Activated CD4-positive, alpha-beta memory T cell treated with anti-CD3 and anti-CD28 coated beads, Interleukin-2, amount 10 ng/mL, durations not matched to agents 7 days and 5 days (primary cell): ENCODE results near the gene DMBX1. TPM values are rescaled to one million over a fixed set of nuclear protein-coding genes. Genes with fewer than 3 reads are reported as not detected.

Experiments
- CTCF ChIA-PET: fragments of 350-600 bp; sonication (Branson Sonifier 250); formaldehyde crosslinking; loops from one replicate; lab custom pipeline; 2021; ENCODE audit warnings: antibody characterized with exemption, inconsistent platforms; lab: Charles Lee
- POLR2A ChIA-PET: fragments of 350-600 bp; sonication (Branson Sonifier 250); formaldehyde crosslinking; loops from one replicate; lab custom pipeline; 2021; ENCODE audit warnings: antibody characterized with exemption; lab: Charles Lee
- DNase-seq: peaks from one replicate; pipeline ENCODE4 v3.0.0-alpha.2; 2020
- H3K27ac Mint-ChIP-seq: one replicate; pipeline ENCODE4 v1.8.0; 2021; ENCODE audit warnings: mild to moderate bottlenecking, mixed read lengths
- H3K27me3 Mint-ChIP-seq: one replicate; pipeline ENCODE4 v1.8.0; 2021; ENCODE audit warnings: mixed read lengths
- H3K36me3 Mint-ChIP-seq: one replicate; pipeline ENCODE4 v1.8.0; 2021; ENCODE audit warnings: low read depth, mixed read lengths
- H3K4me1 Mint-ChIP-seq: one replicate; pipeline ENCODE4 v1.8.0; 2021; ENCODE audit warnings: mixed read lengths
- H3K4me3 Mint-ChIP-seq: one replicate; pipeline ENCODE4 v1.8.0; 2021; ENCODE audit warnings: mild to moderate bottlenecking, mixed read lengths
- H3K9me3 Mint-ChIP-seq: one replicate; pipeline ENCODE4 v1.8.0; 2021; ENCODE audit warnings: mixed read lengths
- total RNA-seq, 2 experiments: library from RNA; stranded (reverse); gene quantifications; one replicate each; pipeline ENCODE4 v1.2.3, GENCODE V29; 2021

The DMBX1 gene
- total RNA-seq, 2 experiments from 2014 or later, result 0.30 to 0.38 TPM

DNA sequence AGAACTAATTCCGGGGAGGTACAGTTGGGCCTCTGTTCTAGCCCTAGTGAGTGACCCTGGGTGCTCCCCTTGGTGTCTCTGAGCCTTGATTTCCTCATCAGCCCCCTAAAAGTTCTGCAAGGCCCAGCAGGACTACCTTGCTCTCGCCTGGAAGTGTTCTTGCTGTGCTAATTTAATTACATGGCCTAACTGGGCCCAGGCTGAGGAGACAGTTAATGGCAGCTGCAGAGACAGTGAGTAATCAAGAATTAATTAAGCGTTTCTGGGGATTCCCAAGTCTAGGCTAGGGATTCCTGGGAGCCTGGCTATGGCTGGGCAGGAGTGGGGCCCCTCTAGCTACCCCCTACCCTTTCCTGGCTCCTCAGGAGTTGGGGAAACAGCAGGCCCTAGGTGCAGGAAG, 24.7 kb upstream of the DMBX1 start:
- Mint-ChIP-seq H3K9me3 (no peaks in the 10 kb centered on the region), H3K4me1 (peaks cover 10% of the 10 kb centered on the region), H3K27ac (no peak overlapping the region), H3K36me3 (peaks cover 2% of the 10 kb centered on the region), H3K27me3 (peaks cover 71% of the 10 kb centered on the region), H3K4me3 (no peak overlapping the region)
- ChIA-PET POLR2A (no interaction called here), CTCF (no interaction called here)
- DNase-seq, result no peak

DNA sequence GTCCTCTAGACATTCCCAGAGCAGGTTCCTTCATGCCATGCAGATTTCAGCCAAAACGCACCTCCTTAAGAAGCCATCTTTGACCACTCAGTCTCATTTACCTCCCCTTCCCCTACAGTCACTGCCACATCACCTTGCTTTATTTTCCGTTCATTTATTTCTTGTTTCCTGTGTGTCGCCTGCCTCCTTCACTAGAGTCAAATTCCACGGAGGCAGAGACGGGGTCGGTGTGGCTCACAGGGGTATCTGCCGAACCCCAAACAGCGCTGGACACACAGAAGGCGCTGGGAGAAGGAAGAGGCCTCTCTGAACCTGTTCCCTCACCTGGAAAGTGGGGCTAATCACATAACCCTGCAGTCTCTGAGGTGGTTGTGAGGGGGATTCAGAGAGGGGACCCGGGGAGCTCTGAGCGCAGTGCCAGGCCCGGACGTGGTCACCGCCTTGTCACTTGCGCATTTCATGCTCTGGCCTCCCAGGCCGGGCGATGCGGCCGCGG, 23.6 kb upstream of the DMBX1 start:
- H3K27me3 Mint-ChIP-seq, result peaks cover 64% of the 10 kb centered on the region
- peaks cover 2% of the 10 kb centered on the region for H3K36me3 Mint-ChIP-seq
- peak overlapping the region; percentile 56 for H3K4me3 Mint-ChIP-seq
- CTCF ChIA-PET, result no interaction called here
- no peak overlapping the region for H3K27ac Mint-ChIP-seq
- DNase-seq, result no peak
- H3K4me1 Mint-ChIP-seq, result peaks cover 10% of the 10 kb centered on the region
- POLR2A ChIA-PET, result no interaction called here
- no peaks in the 10 kb centered on the region for H3K9me3 Mint-ChIP-seq

GRCh38 chr1:46466477-46467182, 23.0 kb upstream of the DMBX1 start:
- POLR2A ChIA-PET, result no interaction called here
- Mint-ChIP-seq H3K4me1 (peaks cover 10% of the 10 kb centered on the region), H3K36me3 (peaks cover 2% of the 10 kb centered on the region), H3K9me3 (no peaks in the 10 kb centered on the region), H3K4me3 (peak overlapping the region; percentile 56), H3K27me3 (peaks cover 60% of the 10 kb centered on the region), H3K27ac (no peak overlapping the region)
- CTCF ChIA-PET, result no interaction called here
- no peak for DNase-seq

- ChIA-PET CTCF (no interaction called here), POLR2A (no interaction called here)
- Mint-ChIP-seq H3K4me3 (peak overlapping the region; percentile 56), H3K27me3 (peaks cover 55% of the 10 kb centered on the region), H3K9me3 (no peaks in the 10 kb centered on the region), H3K36me3 (peaks cover 2% of the 10 kb centered on the region), H3K27ac (no peak overlapping the region), H3K4me1 (peaks cover 10% of the 10 kb centered on the region)
- DNase-seq, result no peak
These were observed 22.5 kb upstream of the DMBX1 start for GRCh38 chr1:46467183-46467504.

- CTCF ChIA-PET, result interaction anchor here (1.4 kb wide), 1 partner anchor 23 kb away, joined by 3 read pairs; no protein-coding TSS in a partner anchor
- peaks cover 10% of the 10 kb centered on the region for H3K4me1 Mint-ChIP-seq
- H3K36me3 Mint-ChIP-seq, result peaks cover 2% of the 10 kb centered on the region
- H3K27ac Mint-ChIP-seq, result no peak overlapping the region
- no peak overlapping the region for H3K4me3 Mint-ChIP-seq
- H3K27me3 Mint-ChIP-seq, result peaks cover 53% of the 10 kb centered on the region
- no peaks in the 10 kb centered on the region for H3K9me3 Mint-ChIP-seq
- POLR2A ChIA-PET, result no interaction called here
- no peak for DNase-seq
These were observed 19.8 kb upstream of the DMBX1 start for GRCh38 chr1:46469881-46470280.

DNA sequence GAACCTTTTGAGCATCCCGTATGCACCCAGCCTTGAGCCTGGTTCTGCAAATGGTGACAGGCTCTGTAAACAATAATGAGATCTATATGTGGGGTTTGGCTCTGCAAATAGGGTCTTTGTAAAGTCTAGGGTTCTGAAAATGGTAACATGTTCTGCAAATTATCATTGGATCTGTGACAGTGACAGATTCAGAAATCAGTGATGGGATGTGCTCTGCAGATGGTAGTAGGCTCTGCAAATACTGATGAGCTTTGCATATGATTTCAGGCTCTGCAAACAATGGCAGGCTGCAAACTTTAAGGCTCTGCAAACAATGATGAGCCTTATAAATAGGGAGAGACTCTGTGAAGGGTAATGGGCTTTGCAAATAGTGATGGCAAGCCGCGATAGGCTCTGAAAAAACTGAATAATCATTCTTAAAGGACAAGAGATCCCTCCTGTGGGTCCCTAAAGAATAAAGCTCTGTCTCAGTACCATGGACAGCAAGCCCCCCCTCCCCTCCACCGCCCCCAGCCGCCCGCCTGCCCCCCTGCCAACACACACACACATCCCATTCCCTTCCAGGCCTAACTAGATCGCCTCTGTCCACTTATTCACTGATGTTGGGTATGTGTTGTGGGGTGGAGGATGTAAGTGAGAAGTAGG, 17.7 kb upstream of the DMBX1 start:
- ChIA-PET CTCF (interaction anchor here (0.9 kb wide), 1 partner anchor 253 kb away, joined by 3 read pairs; no protein-coding TSS in a partner anchor), POLR2A (no interaction called here)
- Mint-ChIP-seq H3K27me3 (peaks cover 46% of the 10 kb centered on the region), H3K4me1 (peaks cover 4% of the 10 kb centered on the region), H3K27ac (no peak overlapping the region), H3K9me3 (no peaks in the 10 kb centered on the region), H3K4me3 (no peak overlapping the region), H3K36me3 (peaks cover 2% of the 10 kb centered on the region)
- DNase-seq, result no peak

- no peak overlapping the region for H3K27ac Mint-ChIP-seq
- POLR2A ChIA-PET, result interaction anchor here (0.6 kb wide), 1 partner anchor 1108 kb away, joined by 3 read pairs; no protein-coding TSS in a partner anchor
These were observed 17.0 kb upstream of the DMBX1 start for GRCh38 chr1:46472498-46473181.

GRCh38 chr1:46473991-46474390, 15.6 kb upstream of the DMBX1 start:
- no peaks in the 10 kb centered on the region for H3K36me3 Mint-ChIP-seq
- ChIA-PET POLR2A (no interaction called here), CTCF (no interaction called here)
- H3K27ac Mint-ChIP-seq, result no peak overlapping the region
- no peak overlapping the region for H3K4me3 Mint-ChIP-seq
- no peaks in the 10 kb centered on the region for H3K4me1 Mint-ChIP-seq
- DNase-seq, result no peak
- no peaks in the 10 kb centered on the region for H3K9me3 Mint-ChIP-seq
- H3K27me3 Mint-ChIP-seq, result peaks cover 31% of the 10 kb centered on the region

More at GRCh38 chr1:46472498-46473181, 17.0 kb upstream of the DMBX1 start:
- no peak overlapping the region for H3K4me3 Mint-ChIP-seq
- no peaks in the 10 kb centered on the region for H3K36me3 Mint-ChIP-seq
- no peaks in the 10 kb centered on the region for H3K9me3 Mint-ChIP-seq
- CTCF ChIA-PET, result interaction anchor here (0.7 to 0.9 kb wide), 2 partner anchors 16 to 252 kb away, joined by 3 read pairs; no protein-coding TSS in a partner anchor
- H3K4me1 Mint-ChIP-seq, result no peaks in the 10 kb centered on the region
- H3K27me3 Mint-ChIP-seq, result peaks cover 39% of the 10 kb centered on the region
- DNase-seq, result no peak

DNA sequence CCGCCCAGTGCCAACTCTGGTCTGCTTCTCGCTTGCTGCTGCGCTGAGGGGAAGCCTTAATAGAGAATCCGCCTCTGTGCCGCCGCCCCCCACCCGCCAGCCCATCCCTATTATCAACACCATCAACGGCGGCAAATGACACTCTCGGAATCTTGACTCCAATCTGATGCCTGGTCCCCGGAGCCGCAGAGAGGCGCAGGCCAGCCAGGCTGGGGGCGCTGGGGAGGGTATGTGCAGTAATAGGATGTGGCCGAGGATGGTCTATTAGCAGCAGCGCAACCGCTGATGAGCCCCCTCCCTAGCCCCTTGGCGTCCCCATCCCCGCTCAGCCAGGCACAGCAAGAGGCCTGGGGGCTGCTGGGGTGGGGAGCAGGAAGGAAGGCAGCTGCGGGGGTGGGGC, 15.1 kb upstream of the DMBX1 start:
- H3K4me1 Mint-ChIP-seq, result no peaks in the 10 kb centered on the region
- CTCF ChIA-PET, result no interaction called here

DNA sequence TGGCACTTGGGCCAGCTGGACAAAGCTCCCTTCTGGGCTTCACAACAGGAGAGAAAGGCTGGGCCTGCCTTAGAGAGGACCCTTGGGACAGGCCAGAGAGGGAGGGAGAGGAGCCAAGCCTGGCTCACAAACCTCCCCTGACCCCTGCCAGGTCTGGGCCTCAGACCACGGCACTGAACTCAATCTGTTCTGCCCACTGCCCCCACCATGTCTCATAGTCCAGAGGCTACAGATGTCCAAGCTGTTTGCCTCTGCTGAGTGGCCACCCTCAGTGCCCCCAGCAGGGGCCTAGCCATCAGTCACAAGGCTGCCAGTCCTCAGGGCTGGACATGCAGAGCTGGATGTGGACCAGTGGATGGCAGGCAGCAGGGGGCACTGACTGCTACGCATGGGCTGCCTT, 13.0 kb upstream of the DMBX1 start:
- Mint-ChIP-seq H3K27me3 (peaks cover 36% of the 10 kb centered on the region), H3K4me3 (no peak overlapping the region), H3K9me3 (no peaks in the 10 kb centered on the region), H3K27ac (no peak overlapping the region), H3K4me1 (no peaks in the 10 kb centered on the region), H3K36me3 (no peaks in the 10 kb centered on the region)
- DNase-seq, result no peak
- ChIA-PET CTCF (interaction anchor here (0.8 to 7.0 kb wide), 5 partner anchors 10 to 51 kb away, joined by 3 to 87 read pairs (median 8); no protein-coding TSS in a partner anchor), POLR2A (no interaction called here)

More for the DNA sequence above, 15.1 kb upstream of the DMBX1 start:
- no peaks in the 10 kb centered on the region for H3K9me3 Mint-ChIP-seq
- no peak for DNase-seq
- no peak overlapping the region for H3K27ac Mint-ChIP-seq
- H3K27me3 Mint-ChIP-seq, result peaks cover 33% of the 10 kb centered on the region
- no peaks in the 10 kb centered on the region for H3K36me3 Mint-ChIP-seq
- POLR2A ChIA-PET, result no interaction called here
- H3K4me3 Mint-ChIP-seq, result no peak overlapping the region

DNA sequence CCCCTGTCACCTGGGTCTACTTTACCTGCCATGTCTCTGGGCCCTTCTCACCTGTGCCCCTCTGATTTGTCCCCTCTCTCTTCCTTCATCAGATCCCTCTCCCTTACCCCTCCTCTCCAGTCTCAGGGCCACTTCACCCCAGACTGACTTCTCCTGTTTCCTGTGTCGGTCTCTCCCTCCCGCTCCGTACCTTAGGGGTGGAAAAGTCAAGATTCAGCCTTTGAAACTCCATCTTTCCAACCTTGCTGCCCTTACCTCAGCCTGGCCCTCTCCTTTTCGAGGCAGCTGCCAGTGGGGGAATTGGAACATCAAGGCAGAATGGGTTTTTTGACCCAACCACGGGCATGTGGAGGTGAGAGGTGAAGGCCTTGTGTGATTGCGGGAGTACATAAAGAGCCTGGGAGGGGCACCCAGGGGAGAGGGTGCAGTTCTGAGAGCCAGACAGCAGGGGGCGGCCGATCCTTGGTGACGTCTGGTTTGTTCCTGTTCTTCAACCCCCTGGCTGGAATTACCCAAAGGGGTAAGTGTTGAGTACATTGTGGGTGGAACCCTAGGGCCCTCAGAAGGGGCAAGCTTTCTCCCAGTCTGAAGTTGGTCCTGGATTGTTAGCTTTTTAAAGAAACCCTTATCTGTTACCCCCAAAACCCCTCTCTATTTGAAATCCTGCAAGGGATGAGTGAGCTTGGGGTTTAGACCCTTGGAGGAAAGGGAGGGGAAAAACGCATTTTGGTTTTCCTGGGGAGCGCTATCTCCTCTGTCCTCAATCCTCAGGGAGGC, 12.3 kb upstream of the DMBX1 start:
- H3K36me3 Mint-ChIP-seq, result no peaks in the 10 kb centered on the region
- POLR2A ChIA-PET, result interaction anchor here (1.0 kb wide), 1 partner anchor 45 kb away, joined by 3 read pairs; no protein-coding TSS in a partner anchor
- H3K9me3 Mint-ChIP-seq, result no peaks in the 10 kb centered on the region
- H3K4me3 Mint-ChIP-seq, result no peak overlapping the region
- DNase-seq, result peak; percentile 79
- H3K27ac Mint-ChIP-seq, result no peak overlapping the region
- H3K27me3 Mint-ChIP-seq, result peaks cover 41% of the 10 kb centered on the region
- H3K4me1 Mint-ChIP-seq, result no peaks in the 10 kb centered on the region
- CTCF ChIA-PET, result interaction anchor here (0.7 to 7.0 kb wide), 11 partner anchors 10 to 60 kb away, joined by 3 to 87 read pairs (median 5); no protein-coding TSS in a partner anchor

DNA sequence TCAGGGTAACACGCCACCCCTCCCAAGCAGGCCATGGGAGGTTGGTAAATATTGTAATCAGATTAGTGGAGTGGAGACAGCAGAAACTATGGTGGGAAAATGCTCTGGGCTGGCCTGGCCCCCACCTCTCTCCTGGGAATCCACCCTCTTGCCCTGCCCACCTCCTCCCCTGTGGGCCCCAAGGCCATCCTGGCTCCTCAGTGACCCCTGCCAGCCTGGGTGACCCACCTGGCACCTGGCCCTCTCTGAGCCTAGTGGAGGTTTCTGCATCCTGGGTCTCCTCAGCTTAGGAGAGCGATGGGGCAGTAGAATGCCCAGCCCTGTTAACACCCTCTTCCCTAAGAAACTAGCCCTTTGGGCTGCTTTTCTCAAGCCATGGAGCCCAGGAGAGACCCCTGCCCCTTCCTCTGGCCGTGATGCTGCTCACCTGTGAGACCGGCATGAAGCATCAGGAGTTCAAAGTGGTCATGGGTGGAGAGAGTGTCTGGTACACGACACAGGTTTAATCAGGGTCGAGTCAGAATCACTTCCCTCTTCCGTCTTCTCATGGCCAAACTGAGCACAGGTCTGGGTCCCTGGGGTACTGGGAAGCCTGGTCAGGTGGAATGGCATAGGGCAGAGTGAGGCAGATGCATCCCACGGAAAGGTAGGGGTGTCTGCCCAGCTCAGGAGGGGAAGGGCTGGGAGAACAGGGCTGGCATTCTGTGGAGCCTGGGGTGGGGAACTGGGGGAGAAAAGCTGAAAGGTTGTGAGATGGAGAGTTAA, 10.7 kb upstream of the DMBX1 start:
- ChIA-PET POLR2A (no interaction called here), CTCF (interaction anchor here (1.2 to 7.0 kb wide), 6 partner anchors 8 to 59 kb away, joined by 3 to 87 read pairs (median 10); no protein-coding TSS in a partner anchor)
- Mint-ChIP-seq H3K27me3 (peaks cover 46% of the 10 kb centered on the region), H3K4me3 (no peak overlapping the region), H3K9me3 (no peaks in the 10 kb centered on the region), H3K27ac (no peak overlapping the region), H3K4me1 (no peaks in the 10 kb centered on the region), H3K36me3 (no peaks in the 10 kb centered on the region)
- DNase-seq, result no peak
